Measurements from ENCODE around the gene CLMP.
"Not testable (repeated sequence)": the region's sequence is repeated elsewhere in the genome, so short reads cannot be mapped to it uniquely, and the experiment has no call there.

The CLMP gene

GRCh38 chr11:123132034-123132766 is 62.8 kb downstream of the CLMP start:
- not testable (repeated sequence) for DNase-seq

- DNase-seq: no peak
Measured at GRCh38 chr11:123129920-123130319, 65.1 kb downstream of the CLMP start.

- DNase-seq: no peak
Measured at GRCh38 chr11:123125169-123125568, 69.9 kb downstream of the CLMP start.

- no peak for DNase-seq
Measured at GRCh38 chr11:123122852-123123251, 72.2 kb downstream of the CLMP start.

GRCh38 chr11:123122341-123122740 is 72.7 kb downstream of the CLMP start:
- DNase-seq: no peak

DNA sequence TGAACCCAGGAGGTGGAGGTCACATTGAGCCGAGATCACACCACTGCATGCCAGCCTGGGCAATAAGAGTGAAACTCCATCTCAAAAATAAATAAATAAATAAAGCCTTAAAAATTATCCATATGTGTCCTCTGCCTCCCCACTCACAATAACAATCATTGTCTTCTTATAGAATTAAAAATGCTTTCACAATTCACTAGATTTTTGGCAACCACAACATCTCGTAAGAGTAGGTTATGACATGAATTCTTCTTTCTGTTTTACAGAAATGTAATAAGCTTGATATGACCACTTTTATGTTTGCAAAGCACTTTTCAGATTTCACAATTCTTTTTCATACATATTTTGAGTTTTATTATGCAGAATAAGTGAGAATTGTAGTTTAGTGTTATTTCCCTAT is 78.6 kb downstream of the CLMP start:
- DNase-seq: no peak

DNA sequence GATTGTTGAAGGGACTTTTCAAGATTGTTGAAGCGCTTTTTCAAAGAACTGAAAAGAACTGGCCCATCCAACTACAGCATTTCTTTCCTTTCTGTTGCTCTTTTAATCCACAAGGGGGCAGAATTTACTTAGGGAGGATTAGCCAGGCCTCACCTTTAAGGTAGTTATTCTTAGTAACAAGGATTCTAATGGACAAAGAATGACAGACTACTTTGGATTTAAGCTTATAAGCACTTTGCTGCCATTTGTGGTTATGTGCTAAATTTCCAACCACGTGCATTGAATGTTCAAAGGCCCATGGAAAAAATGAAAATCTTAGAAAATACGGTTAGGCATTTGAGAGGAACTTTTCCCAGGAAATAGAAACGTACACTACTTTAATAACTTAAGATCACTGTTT is 83.6 kb downstream of the CLMP start:
- no peak for DNase-seq

GRCh38 chr11:123110397-123110796 is 84.7 kb downstream of the CLMP start:
- DNase-seq: no peak

DNA sequence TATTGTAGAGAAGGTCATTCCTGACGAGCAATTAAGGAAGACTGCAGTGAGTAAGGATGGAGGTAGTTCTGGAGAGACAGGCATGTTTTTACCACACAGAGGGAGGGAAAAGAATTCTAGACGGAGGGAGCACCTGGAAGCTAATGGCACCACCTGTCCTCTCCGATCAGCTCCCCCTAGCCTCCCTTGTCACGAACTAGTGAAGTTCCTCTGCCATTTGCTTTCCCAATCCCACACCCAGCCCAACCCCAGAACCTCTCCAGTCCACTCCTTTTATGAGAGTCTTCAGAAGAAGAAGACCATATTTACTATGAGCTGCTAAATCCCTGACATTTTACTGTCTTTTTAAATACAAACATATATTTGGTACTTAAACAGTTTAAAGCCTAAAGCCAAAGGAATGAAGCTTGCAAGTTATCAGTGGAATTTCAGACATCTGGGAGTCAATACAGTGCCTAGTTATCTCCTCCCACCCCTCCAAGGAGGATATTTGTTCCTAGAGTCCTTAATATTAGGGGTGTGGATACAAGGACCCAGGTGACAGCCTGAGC is 87.0 kb downstream of the CLMP start:
- DNase-seq: no peak

DNA sequence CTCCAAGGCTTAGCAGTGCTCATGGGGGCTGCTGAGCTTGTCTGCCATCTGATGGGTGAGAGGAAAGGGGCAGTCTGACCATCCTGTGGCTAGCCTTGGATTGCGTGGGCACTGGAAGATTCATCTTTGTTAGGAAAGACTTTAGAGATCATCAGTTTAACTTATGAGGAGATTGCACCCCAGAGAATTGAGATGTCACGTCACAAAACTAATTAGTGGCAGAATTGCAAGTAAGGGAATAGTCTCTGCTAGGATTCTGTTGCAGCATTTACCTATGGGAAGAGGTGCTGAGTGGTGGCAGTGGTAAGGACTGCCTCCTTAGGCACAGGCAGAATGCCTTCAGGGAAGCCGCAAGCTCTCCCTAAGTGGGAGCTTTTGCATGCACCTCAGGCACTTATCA is 90.4 kb downstream of the CLMP start:
- DNase-seq: no peak

DNA sequence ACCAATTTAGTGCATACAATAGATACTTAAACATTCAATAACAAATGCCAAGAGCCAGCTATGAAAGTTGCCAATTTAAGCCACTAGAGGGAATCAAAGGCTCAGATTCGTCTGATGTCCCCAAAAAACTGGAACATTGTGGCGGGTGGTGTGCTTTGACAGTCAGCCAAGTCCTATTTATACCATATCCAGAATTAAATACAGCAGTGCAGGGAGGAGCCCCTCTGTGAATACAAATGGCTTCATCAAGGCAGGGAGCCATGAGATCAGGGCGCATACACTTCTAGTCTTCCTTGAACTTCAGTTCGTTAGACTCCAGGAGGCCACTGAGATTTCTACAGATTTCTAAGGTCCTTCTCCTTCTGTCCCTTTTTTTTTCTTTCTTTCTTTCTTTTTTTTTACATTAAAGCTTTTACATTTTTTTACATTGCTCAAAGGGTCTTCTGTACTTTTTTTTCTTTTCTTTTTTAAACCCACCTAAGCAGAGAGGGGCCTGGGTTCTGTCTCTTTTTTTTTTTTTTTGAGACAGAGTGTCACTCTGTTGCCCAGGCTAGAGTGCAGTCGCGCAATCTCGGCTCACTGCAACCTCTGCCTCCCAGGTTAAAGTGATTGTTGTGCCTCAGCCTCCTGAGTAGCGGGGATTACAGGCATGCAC is 91.6 kb downstream of the CLMP start:
- DNase-seq: peak; percentile 52

DNA sequence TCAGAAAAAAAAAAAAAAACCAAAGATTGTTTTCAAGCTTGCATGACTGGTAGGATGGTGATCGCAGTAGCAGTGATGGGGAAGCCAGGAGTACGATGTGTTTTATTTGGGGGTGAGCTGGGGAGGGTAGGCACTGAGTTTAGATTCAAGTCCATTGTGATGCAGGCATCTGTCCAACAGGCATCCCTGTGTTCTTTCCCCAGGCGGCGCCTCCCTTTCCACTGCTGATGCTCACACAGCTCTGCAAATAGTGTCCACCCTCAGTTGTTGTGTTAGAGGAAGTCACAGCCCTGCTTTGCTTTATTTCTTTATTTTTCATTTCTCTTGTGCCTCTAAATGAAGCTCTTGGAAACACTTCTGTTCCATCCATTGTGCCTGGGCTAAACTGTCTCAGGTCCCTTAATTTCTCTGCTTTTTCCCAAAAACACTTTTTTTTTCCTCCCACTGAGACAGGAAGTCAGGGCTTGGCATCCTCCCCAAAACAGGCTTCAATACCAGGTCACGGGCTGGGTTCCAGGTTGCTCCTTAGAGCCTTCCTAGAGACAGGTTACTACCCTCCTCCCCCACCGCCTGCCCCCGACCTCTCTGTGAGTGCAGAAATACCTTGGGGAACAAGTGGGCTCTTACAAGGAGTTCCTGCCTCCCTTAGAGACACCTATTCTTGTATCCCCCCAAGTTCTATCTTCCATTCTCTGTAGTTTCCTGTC is 94.5 kb downstream of the CLMP start:
- DNase-seq: peak; percentile 11

GRCh38 chr11:123098990-123099389 is 96.1 kb downstream of the CLMP start:
- DNase-seq: no peak

DNA sequence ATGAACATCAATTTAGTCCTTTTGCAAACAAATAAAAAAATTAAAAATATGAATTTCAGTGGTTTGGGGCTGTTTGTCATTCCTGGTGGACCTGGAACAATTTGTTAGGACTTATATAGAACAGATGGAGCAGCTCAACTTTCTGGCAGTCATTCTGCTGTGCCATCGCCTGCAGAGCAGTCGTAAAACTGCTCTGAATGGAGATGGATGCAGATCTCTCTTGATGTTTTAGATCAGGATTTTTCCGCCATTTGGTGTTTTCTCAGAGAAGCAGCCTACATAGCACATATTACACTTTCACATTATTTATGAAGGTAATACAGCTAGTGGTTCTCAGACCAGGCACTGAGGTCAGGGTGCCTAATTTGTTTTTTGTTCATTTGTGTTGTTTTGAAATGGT is 101.3 kb downstream of the CLMP start:
- no peak for DNase-seq

DNA sequence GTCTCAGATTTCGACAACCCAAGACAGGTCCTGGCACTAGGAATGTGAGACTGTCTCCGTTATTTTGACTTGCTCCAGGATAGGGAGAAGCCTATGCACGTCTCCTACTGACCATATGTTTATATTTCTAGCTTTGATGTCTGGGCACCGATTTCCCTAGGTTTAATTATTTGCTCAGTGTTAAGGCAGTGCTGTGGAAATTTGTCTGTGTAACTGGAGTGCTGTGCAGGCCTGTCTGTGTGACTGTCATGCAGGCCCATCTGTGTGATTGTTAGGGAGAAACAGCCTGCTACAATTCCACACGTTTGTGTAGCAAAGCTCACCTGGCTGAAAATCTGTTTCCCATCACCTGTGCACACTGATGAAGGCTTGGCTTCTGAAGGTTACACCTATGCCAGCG is 103.5 kb downstream of the CLMP start:
- no peak for DNase-seq

GRCh38 chr11:123090168-123090567 is 104.9 kb downstream of the CLMP start:
- DNase-seq: not testable (repeated sequence)

- not testable (repeated sequence) for DNase-seq
Measured at GRCh38 chr11:123088896-123089295, 106.2 kb downstream of the CLMP start.

DNA sequence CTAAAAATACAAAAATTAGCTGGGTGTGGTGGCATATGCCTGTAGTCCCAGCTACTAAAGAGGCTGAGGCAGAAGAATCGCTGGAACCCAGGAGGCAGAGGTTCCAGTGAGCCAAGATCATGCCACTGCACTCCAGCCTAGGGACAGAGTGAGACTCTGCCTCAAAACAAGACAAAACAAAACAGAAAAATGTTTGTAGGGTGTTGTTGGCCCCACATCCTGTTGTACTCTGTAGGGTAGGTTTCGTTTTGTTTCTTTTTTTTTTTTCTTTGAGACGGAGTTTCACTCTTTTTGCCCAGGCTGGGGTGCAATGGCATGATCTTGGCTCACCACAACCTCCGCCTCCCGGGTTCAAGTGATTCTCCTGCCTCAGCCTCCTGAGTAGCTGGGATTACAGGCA is 107.4 kb downstream of the CLMP start:
- DNase-seq: peak; percentile 45

DNA sequence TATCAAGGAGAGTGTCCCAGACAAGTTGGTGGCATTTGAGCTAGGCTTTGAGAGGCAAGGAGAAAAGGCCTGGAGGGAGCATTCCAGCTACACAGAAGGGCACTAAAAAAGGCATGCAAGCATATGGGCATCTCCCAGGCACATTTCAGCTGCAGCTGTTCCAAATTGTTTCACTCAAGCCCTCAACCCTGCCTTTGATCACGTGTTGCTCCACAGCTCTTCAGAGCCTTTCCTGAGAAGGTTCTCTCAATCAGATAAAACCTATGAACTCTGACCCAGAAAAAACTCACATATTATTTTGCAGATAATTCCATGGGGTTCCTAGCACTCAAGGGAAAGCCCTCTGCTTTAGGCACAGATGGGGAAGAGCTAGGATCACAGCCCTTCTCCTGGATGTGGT is 108.7 kb downstream of the CLMP start:
- peak; percentile 29 for DNase-seq

GRCh38 chr11:123085497-123085896 is 109.6 kb downstream of the CLMP start:
- DNase-seq: no peak

- DNase-seq: no peak
Measured at GRCh38 chr11:123084454-123084853, 110.6 kb downstream of the CLMP start.

DNA sequence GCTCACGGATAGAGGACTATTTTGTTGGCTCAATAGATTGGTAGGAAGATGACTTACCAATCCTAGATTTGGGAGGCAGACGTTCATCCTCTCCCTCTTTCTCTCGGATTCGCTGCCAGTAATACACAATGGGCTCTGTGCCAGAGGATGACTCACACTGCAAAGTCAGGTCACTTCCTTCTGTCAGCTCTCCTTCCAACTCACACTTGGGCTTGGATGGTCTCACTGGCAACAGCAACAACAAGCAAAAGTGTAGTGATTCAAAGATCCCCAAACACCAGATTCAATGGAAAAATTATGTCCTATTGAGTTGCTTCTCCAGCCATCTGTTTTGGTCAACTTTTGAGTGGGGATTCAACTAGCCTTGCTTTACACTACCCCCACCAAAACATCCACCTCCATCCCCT is 111.4 kb downstream of the CLMP start:
- DNase-seq: peak; percentile 87

GRCh38 chr11:123082977-123083376 is 112.1 kb downstream of the CLMP start:
- DNase-seq: peak; percentile 31

DNA sequence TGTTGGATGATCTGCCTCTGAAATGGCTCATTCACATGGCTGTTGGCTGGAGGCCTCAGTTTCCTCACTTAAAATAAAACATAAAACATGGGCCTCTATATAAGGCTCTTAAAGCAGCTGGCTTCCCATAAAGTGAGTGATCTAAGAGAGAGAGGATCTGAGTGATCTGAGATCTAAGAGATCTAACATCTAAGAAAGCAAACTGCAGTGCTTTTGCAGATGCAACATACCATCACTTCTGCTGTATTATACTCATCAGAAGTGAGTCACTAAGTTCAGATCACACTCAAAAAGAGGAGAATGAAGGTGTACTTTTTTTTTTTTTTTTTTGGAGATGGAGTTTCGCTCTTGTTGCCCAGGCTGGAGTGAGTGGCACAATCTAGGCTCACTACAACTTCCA is 115.0 kb downstream of the CLMP start:
- no peak for DNase-seq

Measured in CD4-positive, alpha-beta T cell treated with Interleukin-6 for 4 hours (primary cell).